ENCODE data around the gene THYN1. TPM values are rescaled to one million over a fixed set of nuclear protein-coding genes. Genes with fewer than 3 reads are reported as not detected.

The THYN1 gene
- total and polyA plus RNA-seq, 2 of the 13 experiments (the other 11 are each of a cell fraction or from before 2014, with no cell fraction given), result 36.1 to 87.6 TPM

- TF ChIP-seq, protein P1, sequence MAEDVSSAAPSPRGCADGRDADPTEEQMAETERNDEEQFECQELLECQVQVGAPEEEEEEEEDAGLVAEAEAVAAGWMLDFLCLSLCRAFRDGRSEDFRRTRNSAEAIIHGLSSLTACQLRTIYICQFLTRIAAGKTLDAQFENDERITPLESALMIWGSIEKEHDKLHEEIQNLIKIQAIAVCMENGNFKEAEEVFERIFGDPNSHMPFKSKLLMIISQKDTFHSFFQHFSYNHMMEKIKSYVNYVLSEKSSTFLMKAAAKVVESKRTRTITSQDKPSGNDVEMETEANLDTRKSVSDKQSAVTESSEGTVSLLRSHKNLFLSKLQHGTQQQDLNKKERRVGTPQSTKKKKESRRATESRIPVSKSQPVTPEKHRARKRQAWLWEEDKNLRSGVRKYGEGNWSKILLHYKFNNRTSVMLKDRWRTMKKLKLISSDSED (CRISPR knock-in tag; IDR thresholded peaks at IDR 0.05), result no peak
- TF ChIP-seq MAFF (IDR thresholded peaks at IDR 0.05; ENCODE audit: low read depth, low read length) (no peak), ZMAT3 (CRISPR knock-in tag; conservative IDR thresholded peaks at IDR 0.05) (no peak; the same call in 1 of the 2 replicates), BCLAF1 (IDR thresholded peaks at IDR 0.05) (no peak), MYC (CRISPR knock-in tag; IDR thresholded peaks at IDR 0.05; ENCODE audit: borderline replicate concordance) (peak; percentile 87), PHB2 (IDR thresholded peaks at IDR 0.05; ENCODE audit: partially characterized antibody) (no peak), DNMT3B (CRISPR knock-in tag; conservative IDR thresholded peaks at IDR 0.05) (peak; percentile 35; the same call in 1 of the 2 replicates), RXRA (CRISPR knock-in tag; IDR thresholded peaks at IDR 0.05) (peak; percentile 29), MIER3 (CRISPR knock-in tag; IDR thresholded peaks at IDR 0.05; ENCODE audit: borderline replicate concordance) (no peak), SIN3B (IDR thresholded peaks at IDR 0.05; ENCODE audit: low read length) (peak; percentile 87), ZBTB4 (CRISPR knock-in tag; IDR thresholded peaks at IDR 0.05; ENCODE audit: borderline replicate concordance) (no peak), BRD4 (CRISPR knock-in tag; IDR thresholded peaks at IDR 0.05) (peak; percentile 55; the same call in 1 of the 2 replicates), KLF12 (CRISPR knock-in tag; IDR thresholded peaks at IDR 0.05; ENCODE audit: borderline replicate concordance) (peak; percentile 80; the same call in 1 of the 2 replicates), ZBTB8A (CRISPR knock-in tag; IDR thresholded peaks at IDR 0.05; ENCODE audit: borderline replicate concordance, low read depth) (peak; percentile 78; the same call in 1 of the 2 replicates), ZNF616 (CRISPR knock-in tag; IDR thresholded peaks at IDR 0.05; ENCODE audit: low read depth) (peak; percentile 30; the same call in 1 of the 2 replicates), SIX1 (CRISPR knock-in tag; IDR thresholded peaks at IDR 0.05; ENCODE audit: borderline replicate concordance) (no peak), ZNF678 (CRISPR knock-in tag; IDR thresholded peaks at IDR 0.05) (no peak), PHF20 (CRISPR knock-in tag; IDR thresholded peaks at IDR 0.05) (peak; percentile 75)
- TF ChIP-seq, protein P2, sequence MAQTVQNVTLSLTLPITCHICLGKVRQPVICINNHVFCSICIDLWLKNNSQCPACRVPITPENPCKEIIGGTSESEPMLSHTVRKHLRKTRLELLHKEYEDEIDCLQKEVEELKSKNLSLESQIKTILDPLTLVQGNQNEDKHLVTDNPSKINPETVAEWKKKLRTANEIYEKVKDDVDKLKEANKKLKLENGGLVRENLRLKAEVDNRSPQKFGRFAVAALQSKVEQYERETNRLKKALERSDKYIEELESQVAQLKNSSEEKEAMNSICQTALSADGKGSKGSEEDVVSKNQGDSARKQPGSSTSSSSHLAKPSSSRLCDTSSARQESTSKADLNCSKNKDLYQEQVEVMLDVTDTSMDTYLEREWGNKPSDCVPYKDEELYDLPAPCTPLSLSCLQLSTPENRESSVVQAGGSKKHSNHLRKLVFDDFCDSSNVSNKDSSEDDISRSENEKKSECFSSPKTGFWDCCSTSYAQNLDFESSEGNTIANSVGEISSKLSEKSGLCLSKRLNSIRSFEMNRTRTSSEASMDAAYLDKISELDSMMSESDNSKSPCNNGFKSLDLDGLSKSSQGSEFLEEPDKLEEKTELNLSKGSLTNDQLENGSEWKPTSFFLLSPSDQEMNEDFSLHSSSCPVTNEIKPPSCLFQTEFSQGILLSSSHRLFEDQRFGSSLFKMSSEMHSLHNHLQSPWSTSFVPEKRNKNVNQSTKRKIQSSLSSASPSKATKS (CRISPR knock-in tag; IDR thresholded peaks at IDR 0.05), result no peak
Measured at GRCh38 chr11:134223836-134224709, 29.1 kb downstream of the THYN1 start, which contains the start of the genes NCAPD3 and VPS26B (continued).
